GM19193 (cell line): ENCODE measurements around the gene SYNM.

Source experiments
- POLR2A ChIP-seq: IDR thresholded peaks from 4 replicates; pipeline ENCODE4 v1.6.1; 2011; ENCODE audit not compliant: insufficient read depth, insufficient read length; ENCODE audit errors: extremely low read depth

SYNM gene

DNA sequence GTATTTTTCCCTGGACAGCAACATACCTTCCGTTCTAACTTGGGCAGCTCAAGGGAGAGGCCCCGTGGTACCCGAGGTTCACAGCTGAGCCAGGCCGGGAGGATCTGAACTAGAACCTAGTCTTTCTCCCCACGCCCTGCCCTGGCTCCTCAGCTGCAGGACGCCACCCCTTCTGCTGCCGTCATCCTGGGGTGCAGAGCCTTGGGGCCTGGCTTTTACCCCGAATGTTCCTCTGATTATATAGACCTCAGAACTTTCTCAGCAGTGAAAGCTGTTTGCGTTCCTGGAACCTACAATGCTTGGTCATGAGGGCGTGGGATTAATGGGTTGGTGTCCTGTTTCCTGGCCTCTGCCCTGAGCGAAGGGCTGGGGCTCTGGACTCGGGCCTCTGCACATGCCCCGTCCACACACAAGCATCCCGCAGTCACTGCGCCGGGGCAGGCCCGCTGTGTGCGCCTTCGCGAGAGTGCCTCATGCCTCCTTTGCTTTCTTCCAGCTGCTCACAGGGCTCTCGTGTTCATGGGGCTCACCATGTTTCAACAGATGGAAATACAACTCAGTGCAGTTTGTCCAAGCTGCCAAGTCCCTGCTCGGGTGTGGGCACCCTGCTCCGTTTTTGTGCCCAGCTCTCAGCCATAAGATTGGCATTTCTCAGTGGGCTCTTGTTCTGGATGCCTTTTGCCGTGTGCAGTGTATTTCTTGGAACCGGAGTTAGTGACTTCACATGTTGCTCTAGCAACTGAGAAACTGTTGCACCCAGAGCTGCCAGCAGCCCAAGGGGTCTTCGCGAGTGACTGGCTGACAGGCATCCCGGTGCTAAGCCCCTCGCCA, 20.4 kb downstream of the SYNM start:
- no peak for TF ChIP-seq POLR2A

- TF ChIP-seq POLR2A: no peak
These were observed 21.3 kb downstream of the SYNM start for GRCh38 chr15:99126131-99126588.

DNA sequence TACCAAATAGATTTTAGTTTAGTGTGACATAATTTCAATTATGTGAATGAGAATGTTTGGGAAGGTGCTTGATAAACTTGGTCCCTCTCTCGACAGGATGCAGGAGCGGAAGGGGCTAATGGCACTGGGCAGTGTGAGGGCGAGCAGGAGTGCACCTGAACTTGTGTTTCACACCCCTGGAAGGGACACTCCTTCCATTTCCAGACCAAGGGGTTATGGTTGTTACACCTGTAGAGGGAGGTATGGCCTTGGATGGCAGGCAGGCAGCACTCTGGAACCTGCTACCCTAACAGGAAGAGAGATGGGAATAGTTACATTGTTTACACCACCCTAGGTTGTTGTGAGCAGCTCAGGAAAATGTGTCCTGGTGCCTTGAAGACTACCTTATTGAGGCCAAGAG, 22.1 kb downstream of the SYNM start:
- TF ChIP-seq POLR2A: no peak

DNA sequence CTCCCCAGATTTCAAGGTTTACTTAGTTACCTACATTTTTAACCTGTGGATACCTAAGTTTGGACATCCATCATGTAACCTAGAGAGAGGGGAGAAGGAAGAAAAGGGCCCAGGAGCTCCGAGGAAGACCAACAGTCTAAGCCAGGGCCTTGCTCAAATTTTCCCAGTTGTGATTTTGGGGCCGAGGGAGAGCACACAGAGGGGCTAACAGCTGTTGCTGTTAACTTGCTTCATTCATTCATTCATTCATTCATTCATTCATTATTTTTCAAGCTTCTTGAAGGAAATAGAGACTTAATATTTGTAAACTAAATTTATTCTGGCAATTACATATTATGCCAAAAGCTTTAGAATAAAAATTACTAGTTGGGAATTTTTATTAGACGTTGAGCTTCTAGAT, 22.9 kb downstream of the SYNM start:
- no peak for TF ChIP-seq POLR2A

GRCh38 chr15:99128411-99128810, 23.5 kb downstream of the SYNM start:
- TF ChIP-seq POLR2A: no peak

DNA sequence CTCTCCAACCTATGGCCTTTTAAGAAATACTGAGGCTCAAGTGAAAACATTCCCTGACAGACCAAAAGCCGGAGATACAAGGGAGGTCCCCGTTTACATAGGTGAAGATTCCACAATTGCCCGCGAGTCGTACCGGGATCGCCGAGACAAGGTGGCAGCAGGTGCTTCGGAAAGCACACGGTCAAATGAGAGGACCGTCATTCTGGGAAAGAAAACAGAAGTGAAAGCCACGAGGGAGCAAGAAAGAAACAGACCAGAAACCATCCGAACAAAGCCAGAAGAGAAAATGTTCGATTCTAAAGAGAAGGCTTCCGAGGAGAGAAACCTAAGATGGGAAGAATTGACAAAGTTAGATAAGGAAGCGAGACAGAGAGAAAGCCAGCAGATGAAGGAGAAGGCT, 24.8 kb downstream of the SYNM start:
- no peak for TF ChIP-seq POLR2A

DNA sequence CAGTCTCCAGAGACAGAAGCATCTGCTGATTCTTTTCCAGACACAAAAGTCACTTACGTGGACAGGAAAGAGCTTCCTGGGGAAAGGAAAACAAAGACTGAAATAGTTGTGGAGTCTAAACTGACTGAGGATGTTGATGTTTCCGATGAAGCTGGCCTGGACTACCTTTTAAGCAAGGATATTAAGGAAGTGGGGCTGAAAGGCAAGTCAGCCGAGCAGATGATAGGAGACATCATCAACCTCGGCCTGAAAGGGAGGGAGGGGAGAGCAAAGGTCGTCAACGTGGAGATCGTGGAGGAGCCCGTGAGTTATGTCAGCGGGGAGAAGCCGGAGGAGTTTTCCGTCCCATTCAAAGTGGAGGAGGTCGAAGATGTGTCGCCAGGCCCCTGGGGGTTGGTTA, 25.4 kb downstream of the SYNM start:
- no peak for TF ChIP-seq POLR2A

- no peak for TF ChIP-seq POLR2A
These were observed 26.0 kb downstream of the SYNM start for GRCh38 chr15:99130765-99131440.

DNA sequence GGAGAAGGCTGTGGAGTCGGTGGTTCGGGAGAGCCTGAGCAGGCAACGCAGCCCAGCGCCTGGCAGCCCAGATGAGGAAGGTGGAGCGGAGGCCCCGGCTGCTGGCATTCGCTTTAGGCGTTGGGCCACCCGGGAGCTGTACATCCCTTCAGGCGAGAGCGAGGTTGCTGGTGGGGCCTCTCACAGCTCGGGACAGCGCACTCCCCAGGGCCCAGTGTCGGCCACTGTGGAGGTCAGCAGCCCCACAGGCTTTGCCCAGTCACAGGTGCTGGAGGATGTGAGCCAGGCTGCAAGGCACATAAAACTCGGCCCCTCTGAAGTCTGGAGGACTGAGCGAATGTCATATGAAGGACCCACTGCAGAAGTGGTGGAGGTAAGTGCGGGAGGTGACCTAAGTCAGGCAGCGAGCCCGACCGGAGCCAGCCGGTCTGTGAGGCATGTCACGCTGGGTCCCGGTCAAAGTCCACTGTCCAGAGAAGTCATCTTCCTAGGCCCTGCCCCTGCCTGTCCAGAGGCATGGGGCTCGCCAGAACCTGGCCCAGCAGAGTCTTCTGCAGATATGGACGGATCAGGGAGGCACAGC, 26.7 kb downstream of the SYNM start:
- no peak for TF ChIP-seq POLR2A

DNA sequence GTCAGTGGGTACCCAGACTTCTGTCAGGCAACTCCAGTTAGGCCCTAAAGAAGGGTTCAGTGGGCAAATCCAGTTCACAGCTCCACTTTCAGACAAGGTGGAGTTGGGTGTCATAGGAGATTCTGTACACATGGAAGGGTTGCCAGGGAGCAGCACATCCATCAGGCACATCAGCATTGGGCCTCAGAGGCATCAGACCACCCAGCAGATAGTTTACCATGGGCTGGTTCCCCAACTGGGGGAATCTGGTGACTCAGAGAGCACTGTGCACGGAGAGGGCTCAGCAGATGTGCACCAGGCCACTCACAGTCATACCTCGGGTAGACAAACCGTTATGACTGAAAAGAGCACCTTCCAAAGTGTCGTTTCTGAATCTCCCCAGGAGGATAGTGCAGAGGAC, 27.2 kb downstream of the SYNM start:
- TF ChIP-seq POLR2A: no peak

DNA sequence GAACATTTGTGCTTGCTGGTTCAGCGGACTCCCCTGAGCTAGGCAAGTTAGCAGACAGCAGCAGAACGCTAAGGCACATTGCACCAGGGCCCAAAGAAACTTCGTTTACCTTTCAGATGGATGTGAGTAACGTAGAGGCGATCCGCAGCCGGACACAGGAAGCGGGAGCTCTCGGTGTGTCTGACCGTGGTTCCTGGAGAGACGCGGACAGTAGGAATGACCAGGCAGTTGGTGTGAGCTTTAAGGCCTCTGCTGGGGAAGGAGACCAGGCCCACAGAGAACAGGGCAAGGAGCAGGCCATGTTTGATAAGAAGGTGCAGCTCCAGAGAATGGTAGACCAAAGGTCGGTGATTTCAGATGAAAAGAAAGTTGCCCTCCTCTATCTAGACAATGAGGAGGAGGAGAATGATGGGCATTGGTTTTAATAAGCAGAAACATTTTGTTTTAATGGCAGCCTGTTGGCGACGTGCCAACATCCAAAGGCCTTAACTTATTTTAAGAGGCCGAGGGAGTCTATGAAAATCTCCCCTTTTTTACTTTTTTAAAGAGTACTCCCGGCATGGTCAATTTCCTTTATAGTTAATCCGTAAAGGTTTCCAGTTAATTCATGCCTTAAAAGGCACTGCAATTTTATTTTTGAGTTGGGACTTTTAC, 27.9 kb downstream of the SYNM start:
- TF ChIP-seq POLR2A: no peak

- no peak for TF ChIP-seq POLR2A
These were observed 29.5 kb downstream of the SYNM start for GRCh38 chr15:99134317-99134821.

- no peak for TF ChIP-seq POLR2A
These were observed 30.3 kb downstream of the SYNM start for GRCh38 chr15:99135194-99135593.

DNA sequence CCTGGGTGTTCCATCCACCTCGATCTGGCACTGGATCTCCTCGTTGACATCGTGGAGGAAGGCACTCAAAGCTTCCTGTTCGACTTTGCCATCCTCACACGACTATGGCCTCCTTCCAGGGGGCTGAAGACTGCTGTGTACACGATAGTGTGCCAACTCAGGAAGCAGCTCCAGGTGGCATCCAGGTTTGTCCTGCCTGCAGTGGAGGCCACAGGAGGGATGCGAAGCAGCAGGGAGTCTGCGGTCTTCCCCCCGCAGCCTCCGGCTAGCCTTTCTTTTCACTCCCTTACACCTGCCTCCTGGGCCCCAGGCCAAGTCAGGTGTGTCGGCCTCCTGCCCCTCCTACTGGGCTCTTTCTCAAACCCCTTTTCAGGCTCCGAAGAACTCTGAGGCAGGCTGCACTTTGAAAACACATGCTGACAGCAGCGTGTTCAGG, 32.2 kb downstream of the SYNM start:
- TF ChIP-seq POLR2A: no peak

GRCh38 chr15:99137877-99138276, 33.0 kb downstream of the SYNM start:
- no peak for TF ChIP-seq POLR2A
